Measurements from ENCODE around the gene MYH15.

The MYH15 gene

GRCh38 chr3:108509263-108509662 is 1.1 kb downstream of the MYH15 start:
- no peak for DNase-seq

- DNase-seq = no peak
Observed at GRCh38 chr3:108507902-108508301, 2.5 kb downstream of the MYH15 start.

- no peak for DNase-seq
Observed at GRCh38 chr3:108505811-108506210, 4.6 kb downstream of the MYH15 start.

- no peak for DNase-seq
Observed at GRCh38 chr3:108503722-108504121, 6.7 kb downstream of the MYH15 start.

- no peak for DNase-seq
Observed at GRCh38 chr3:108501535-108501934, 8.9 kb downstream of the MYH15 start.

GRCh38 chr3:108500728-108501127 is 9.7 kb downstream of the MYH15 start:
- no peak for DNase-seq

- no peak for DNase-seq
Observed at GRCh38 chr3:108497271-108497670, 13.1 kb downstream of the MYH15 start.

- DNase-seq = no peak
Observed at GRCh38 chr3:108495717-108496116, 14.7 kb downstream of the MYH15 start.

- no peak for DNase-seq
Observed at GRCh38 chr3:108494906-108495531, 15.4 kb downstream of the MYH15 start.

- DNase-seq = no peak
Observed at GRCh38 chr3:108493862-108494261, 16.5 kb downstream of the MYH15 start.

- no peak for DNase-seq
Observed at GRCh38 chr3:108491456-108491855, 18.9 kb downstream of the MYH15 start.

- peak; percentile 5 for DNase-seq
Observed at GRCh38 chr3:108489776-108490175, 20.6 kb downstream of the MYH15 start.

- DNase-seq = no peak
Observed at GRCh38 chr3:108488631-108489030, 21.8 kb downstream of the MYH15 start.

GRCh38 chr3:108487439-108487838 is 23.0 kb downstream of the MYH15 start:
- DNase-seq = no peak

GRCh38 chr3:108486941-108487340 is 23.5 kb downstream of the MYH15 start:
- DNase-seq = no peak

- no peak for DNase-seq
Observed at GRCh38 chr3:108486338-108486737, 24.1 kb downstream of the MYH15 start.

- DNase-seq = no peak
Observed at GRCh38 chr3:108485146-108485545, 25.2 kb downstream of the MYH15 start.

GRCh38 chr3:108479224-108479623 is 31.2 kb downstream of the MYH15 start:
- no peak for DNase-seq

GRCh38 chr3:108477511-108478147 is 32.8 kb downstream of the MYH15 start:
- peak; percentile 44 for DNase-seq

- no peak for DNase-seq
Observed at GRCh38 chr3:108475220-108475782, 35.1 kb downstream of the MYH15 start.

GRCh38 chr3:108474581-108474980 is 35.8 kb downstream of the MYH15 start:
- DNase-seq = no peak

- DNase-seq = no peak
Observed at GRCh38 chr3:108473711-108474110, 36.7 kb downstream of the MYH15 start.

GRCh38 chr3:108472001-108472591 is 38.3 kb downstream of the MYH15 start:
- no peak for DNase-seq

GRCh38 chr3:108471426-108471825 is 39.0 kb downstream of the MYH15 start:
- DNase-seq = no peak

Data from T-helper 9 cell (primary cell).